Karpas-422 (cell line): Measurements from ENCODE around the gene KLHDC10. TPM values are rescaled to one million over a fixed set of nuclear protein-coding genes. Genes with fewer than 3 reads are reported as not detected.
"Not testable (repeated sequence)": the region's sequence is repeated elsewhere in the genome, so short reads cannot be mapped to it uniquely, and the experiment has no call there.

Experiments
- DNase-seq: peaks from one replicate; pipeline ENCODE4 v3.0.0-alpha.2; 2015
- H2AFZ ChIP-seq: fragments of 200-600 bp; sonication (generic); 2 replicates; pipeline ENCODE4 v1.6.1; 2014; ENCODE audit warnings: antibody characterized with exemption, low read length, mixed read lengths
- H3K27ac ChIP-seq: fragments of 200-600 bp; sonication (generic); 2 replicates; pipeline ENCODE4 v1.5.1; 2014; ENCODE audit warnings: mild to moderate bottlenecking, low read length, moderate library complexity
- H3K27me3 ChIP-seq: fragments of 200-600 bp; sonication (generic); 2 replicates; pipeline ENCODE4 v1.6.1; 2014; ENCODE audit warnings: low read length, mixed read lengths
- H3K36me3 ChIP-seq: fragments of 200-600 bp; sonication (generic); 2 replicates; pipeline ENCODE4 v1.6.1; 2014; ENCODE audit warnings: low read length, mixed read lengths; ENCODE audit not compliant: insufficient read depth
- H3K4me1 ChIP-seq: fragments of 200-600 bp; sonication (generic); 2 replicates; pipeline ENCODE4 v1.6.1; 2014; ENCODE audit warnings: mild to moderate bottlenecking, low read length, mixed read lengths
- H3K4me2 ChIP-seq: fragments of 200-600 bp; sonication (generic); 2 replicates; pipeline ENCODE4 v1.6.1; 2014; ENCODE audit warnings: low read length, low read depth, mild to moderate bottlenecking; ENCODE audit not compliant: poor library complexity, severe bottlenecking
- H3K4me3 ChIP-seq: fragments of 200-600 bp; sonication (generic); 2 replicates; pipeline ENCODE4 v1.5.1; 2014; ENCODE audit warnings: mild to moderate bottlenecking, antibody characterized with exemption, low read length, mixed read lengths
- H3K79me2 ChIP-seq: fragments of 200-600 bp; sonication (generic); 2 replicates; pipeline ENCODE4 v1.6.1; 2014; ENCODE audit warnings: mild to moderate bottlenecking, low read length, mixed read lengths
- H3K9ac ChIP-seq: fragments of 200-600 bp; sonication (generic); 2 replicates; pipeline ENCODE4 v1.6.0; 2014; ENCODE audit warnings: low read length
- H3K9me2 ChIP-seq: fragments of 200-600 bp; sonication (generic), shearing (Covaris generic); replicated peaks from 2 replicates; pipeline ENCODE4 v1.6.0; 2014; ENCODE audit warnings: mild to moderate bottlenecking, low read length, moderate library complexity; ENCODE audit not compliant: insufficient read depth
- H3K9me3 ChIP-seq: fragments of 300-700, 200-600 bp; sonication (generic); 2 replicates; pipeline ENCODE4 v1.6.1; 2014; ENCODE audit warnings: low read length, mixed read lengths
- H4K20me1 ChIP-seq: fragments of 200-600 bp; sonication (generic); 2 replicates; pipeline ENCODE4 v1.6.1; 2014; ENCODE audit warnings: mild to moderate bottlenecking, antibody characterized with exemption, low read length, low read depth; ENCODE audit not compliant: insufficient read depth
- total RNA-seq: library from RNA; depleted of rRNA; stranded (reverse); fragments of >200 nt; shearing (Covaris generic); gene quantifications from 2 replicates; pipeline ENCODE4 v1.2.3, GENCODE V29; 2014; ENCODE audit warnings: low replicate concordance

Gene KLHDC10
- total RNA-seq, 1 experiment from 2014 or later = 14.1 TPM

DNA sequence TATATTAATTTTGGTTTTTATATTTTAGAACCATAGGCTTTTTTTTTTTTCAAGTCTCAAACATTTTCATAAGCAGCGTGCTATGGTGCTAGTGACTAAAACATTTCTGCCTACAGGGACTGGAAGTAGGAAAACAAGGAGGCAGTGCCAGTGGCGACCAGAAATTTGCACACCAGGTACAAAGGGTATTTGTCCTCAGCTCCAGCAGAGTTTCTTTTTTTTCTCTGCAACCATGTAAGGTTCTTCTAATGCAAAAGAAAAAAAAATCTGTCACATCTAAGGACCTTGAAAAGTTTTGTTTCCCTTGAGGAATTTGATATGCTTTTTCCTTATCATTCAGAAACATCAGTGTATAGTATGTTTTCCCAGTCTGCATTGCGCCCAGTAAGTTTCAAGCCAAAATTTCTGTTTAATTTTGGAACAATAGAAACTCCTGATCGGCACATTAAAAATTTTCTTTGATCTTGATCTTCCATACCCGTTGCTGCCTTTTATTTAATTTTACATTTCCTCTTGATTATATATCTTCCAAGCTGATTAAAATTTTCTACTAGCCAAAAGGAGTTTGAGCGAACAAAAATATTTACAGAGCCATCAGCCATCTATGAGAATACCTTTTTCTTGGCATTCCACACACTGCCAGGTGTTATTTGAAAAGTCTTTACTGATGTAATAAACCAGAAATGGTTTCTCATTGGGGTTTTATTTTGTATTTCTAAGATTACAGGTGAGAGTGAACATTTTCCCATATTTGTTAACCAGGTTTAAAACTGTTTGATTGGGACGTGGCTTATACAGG is 956 bp upstream of the KLHDC10 start:
- H3K4me1 ChIP-seq = peaks cover 21% of the 10 kb centered on the region
- peaks cover 40% of the 10 kb centered on the region for H3K79me2 ChIP-seq
- no peaks in the 10 kb centered on the region for H3K36me3 ChIP-seq
- no peaks in the 10 kb centered on the region for H3K9me2 ChIP-seq
- no peaks in the 10 kb centered on the region; the same call in 1 of the 2 replicates for H4K20me1 ChIP-seq
- H3K27ac ChIP-seq = no peak overlapping the region
- peak overlapping the region; percentile 96 for H3K4me2 ChIP-seq
- peak overlapping the region; percentile 94 for H2AFZ ChIP-seq
- H3K9ac ChIP-seq = peak overlapping the region; percentile 67
- no peak for DNase-seq
- H3K9me3 ChIP-seq = no peaks in the 10 kb centered on the region
- H3K4me3 ChIP-seq = peak overlapping the region; percentile 97
- H3K27me3 ChIP-seq = no peaks in the 10 kb centered on the region

DNA sequence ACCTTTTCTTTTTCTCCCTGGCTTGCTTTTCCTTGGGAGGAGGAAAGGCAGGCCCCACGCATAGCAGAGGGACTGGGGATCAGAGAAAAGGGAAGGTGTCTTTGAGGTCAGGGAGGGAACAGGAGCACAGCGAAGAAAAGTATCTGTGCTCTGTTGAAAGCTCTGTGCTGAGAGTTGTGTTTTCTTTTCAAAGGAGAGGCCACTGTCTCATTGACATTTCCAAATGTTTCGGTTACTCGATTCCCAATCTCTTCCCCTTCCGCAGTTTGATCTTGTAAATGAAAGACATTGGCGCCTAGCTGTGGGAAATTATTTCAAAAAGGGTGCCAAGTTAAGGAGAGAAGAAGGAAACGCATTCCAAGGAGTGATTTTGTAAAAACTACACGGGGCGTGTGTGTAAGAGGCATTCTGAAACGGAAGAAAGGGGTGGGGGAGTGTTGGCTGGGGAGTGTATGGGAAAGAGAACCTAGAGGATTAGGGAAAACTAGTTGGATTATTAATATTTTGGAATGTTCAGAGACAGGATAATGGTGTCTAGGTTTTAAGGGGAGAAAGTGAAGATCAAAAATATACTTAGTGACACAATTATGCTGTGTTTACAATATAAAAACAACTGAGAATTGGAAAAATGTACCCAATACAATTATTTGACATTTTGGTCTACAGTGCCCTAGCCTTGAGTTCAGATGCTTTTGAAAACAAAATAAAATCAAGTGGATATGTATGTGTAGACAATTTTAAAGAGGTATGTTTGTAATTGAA is 708 bp downstream of the KLHDC10 start:
- Histone ChIP-seq H3K9ac (peak overlapping the region; percentile 87), H3K27me3 (no peaks in the 10 kb centered on the region), H3K79me2 (peaks cover 57% of the 10 kb centered on the region), H3K9me2 (no peaks in the 10 kb centered on the region), H4K20me1 (no peaks in the 10 kb centered on the region; the same call in 1 of the 2 replicates), H3K36me3 (no peaks in the 10 kb centered on the region), H3K4me1 (peaks cover 21% of the 10 kb centered on the region), H3K4me2 (peak overlapping the region; percentile 96), H2AFZ (0 out of 2 replicates have a peak overlapping the region, but pooled peaks have one; percentile 46), H3K9me3 (no peaks in the 10 kb centered on the region), H3K4me3 (peak overlapping the region; percentile 97), H3K27ac (peak overlapping the region; percentile 32)
- peak; percentile 50 for DNase-seq

DNA sequence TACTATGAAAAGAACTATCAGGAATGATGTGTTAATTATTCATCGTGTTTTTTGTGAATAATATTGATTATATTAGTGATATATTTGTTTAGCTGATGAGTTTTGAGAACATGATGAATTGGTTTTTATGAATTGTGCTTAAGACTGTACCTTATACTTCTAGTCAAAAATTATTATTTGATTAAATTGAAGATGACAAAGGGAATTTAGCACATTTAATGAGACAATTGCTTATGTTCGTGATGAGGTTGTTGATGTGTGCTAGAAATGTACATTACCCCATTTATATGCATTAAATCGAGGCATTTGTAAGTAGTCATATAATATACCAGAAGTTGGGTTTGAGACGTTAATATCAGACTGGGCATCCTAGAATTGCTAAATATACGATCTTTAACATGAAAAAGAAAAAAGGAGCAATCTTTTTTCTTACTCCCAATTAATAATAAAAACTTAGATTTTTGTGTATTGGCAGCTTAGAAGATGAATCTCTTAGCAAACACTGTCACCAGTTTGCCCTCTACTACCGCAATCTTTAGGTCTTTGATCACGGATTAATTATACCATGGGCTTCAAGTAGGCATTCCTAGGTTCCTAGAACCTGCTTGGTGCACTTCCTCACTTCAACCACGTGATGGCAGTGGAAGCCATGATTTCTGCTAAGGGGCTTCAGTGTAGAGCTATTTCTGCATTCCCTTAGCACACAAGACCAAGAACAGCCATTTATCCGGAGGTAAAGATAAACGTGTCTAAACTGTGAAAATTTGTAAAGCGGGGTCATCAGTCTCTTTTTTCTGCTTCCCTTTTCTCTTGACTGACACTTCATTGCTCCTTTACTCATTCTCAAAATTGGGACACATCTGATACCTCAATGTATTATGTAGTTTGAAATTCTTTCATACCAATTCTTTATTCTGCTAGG is 1.6 kb downstream of the KLHDC10 start:
- Histone ChIP-seq H3K27me3 (no peaks in the 10 kb centered on the region), H4K20me1 (no peaks in the 10 kb centered on the region; the same call in 1 of the 2 replicates), H3K4me2 (peak overlapping the region; percentile 96), H3K36me3 (no peaks in the 10 kb centered on the region), H2AFZ (no peak overlapping the region), H3K79me2 (peaks cover 66% of the 10 kb centered on the region), H3K9me2 (no peaks in the 10 kb centered on the region), H3K4me3 (peak overlapping the region; percentile 97), H3K27ac (no peak overlapping the region), H3K9me3 (no peaks in the 10 kb centered on the region), H3K4me1 (peaks cover 21% of the 10 kb centered on the region), H3K9ac (peak overlapping the region; percentile 87)
- peak; percentile 94 for DNase-seq

DNA sequence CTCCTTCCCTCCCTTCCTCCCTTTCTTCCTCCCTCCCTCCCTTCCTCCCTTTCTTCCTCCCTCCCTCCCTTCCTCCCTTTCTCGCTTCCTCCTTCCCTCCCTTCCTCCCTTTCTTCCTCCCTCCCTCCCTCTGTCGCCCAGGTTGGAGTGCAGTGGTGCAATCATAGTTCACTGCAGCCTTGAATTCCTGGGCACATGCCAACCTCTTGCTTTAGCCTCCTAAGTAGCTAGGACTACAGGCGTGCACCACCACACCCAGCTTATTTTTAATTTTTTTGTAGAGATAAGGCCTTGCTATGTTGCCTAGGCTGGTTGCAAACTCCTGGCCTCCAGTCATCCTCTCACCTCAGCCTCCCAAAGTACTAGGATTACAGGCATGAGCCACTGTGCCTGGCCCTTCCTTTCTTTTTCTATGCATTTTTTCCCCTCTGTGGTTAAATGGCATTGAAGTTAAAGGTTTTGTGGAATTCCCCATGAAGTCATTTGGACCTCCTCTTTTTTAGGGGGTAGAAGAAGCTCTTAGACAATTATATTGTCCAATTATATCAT is 9.6 kb downstream of the KLHDC10 start:
- peaks cover 90% of the 10 kb centered on the region for H3K79me2 ChIP-seq
- no peaks in the 10 kb centered on the region for H3K36me3 ChIP-seq
- no peaks in the 10 kb centered on the region for H3K9me2 ChIP-seq
- no peaks in the 10 kb centered on the region for H3K4me1 ChIP-seq
- no peak overlapping the region for H3K4me3 ChIP-seq
- H3K4me2 ChIP-seq = no peak overlapping the region
- H3K9ac ChIP-seq = no peak overlapping the region
- no peaks in the 10 kb centered on the region for H3K9me3 ChIP-seq
- no peak overlapping the region for H2AFZ ChIP-seq
- H4K20me1 ChIP-seq = no peaks in the 10 kb centered on the region
- no peaks in the 10 kb centered on the region for H3K27me3 ChIP-seq
- no peak for DNase-seq
- no peak overlapping the region for H3K27ac ChIP-seq

DNA sequence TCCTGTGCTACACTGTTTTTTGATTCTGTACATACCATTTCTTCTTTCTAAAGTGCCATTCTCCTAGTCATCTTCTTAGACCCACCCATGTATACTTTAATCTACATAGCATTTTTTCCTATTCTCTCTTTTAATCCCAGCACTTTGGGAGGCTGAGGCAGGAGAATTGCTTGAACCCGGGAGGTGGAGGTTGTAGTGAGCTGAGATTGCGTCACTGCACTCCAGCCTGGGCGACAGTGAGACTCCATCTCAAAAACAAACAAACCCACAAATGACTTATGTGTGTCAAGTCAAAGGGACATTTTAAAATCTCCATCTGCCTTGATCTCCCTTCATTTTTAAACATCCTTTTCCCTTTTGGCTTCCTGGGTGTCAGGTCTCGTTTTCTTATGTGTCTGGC is 13.2 kb downstream of the KLHDC10 start:
- H3K27ac ChIP-seq, H3K9me2 ChIP-seq, H3K4me1 ChIP-seq, H3K36me3 ChIP-seq, DNase-seq, H3K4me3 ChIP-seq, H3K9me3 ChIP-seq, H4K20me1 ChIP-seq, H3K9ac ChIP-seq, H2AFZ ChIP-seq, H3K27me3 ChIP-seq, H3K4me2 ChIP-seq: not testable (repeated sequence)
- H3K79me2 ChIP-seq = peaks cover 92% of the 10 kb centered on the region

DNA sequence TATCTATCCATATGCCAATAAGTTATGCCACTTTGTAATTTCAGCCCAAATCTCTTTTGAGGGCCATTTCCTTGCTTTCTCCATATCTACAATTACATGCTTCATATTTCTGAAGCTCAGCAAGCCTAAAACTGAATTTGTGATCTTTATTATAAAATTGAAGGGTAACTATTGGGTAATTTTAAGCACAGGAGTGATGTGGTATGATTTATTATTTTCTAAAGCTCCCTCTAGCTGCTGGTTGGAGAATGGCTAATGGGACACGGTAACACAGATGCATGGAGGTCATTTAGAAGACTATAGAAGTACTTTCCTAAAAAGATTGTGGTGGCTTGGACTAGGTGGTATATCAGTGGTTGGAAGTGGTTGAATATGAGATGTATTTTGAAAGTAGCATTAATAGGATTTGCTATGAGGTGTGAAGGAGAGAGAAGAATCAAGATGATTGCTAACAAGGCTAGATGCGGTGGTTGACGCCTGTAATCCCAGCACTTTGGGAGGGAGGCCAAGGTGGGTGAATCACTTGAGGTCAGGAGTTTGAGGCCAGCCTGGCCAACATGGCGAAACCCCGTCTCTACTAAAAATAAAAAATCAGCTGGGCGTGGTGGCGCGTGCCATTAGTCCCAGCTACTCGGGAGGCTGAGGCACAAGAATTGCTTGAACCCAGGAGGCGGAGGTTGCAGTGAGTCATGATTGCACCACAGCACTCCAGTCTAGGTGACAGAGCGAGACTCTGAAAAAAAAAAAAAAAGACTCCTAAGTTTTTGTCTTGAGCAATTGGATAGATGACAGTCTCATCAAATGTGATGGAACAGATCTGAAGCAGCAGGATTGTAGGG is 13.9 kb downstream of the KLHDC10 start:
- peak; percentile 72 for DNase-seq
- H3K79me2 ChIP-seq = peaks cover 92% of the 10 kb centered on the region

DNA sequence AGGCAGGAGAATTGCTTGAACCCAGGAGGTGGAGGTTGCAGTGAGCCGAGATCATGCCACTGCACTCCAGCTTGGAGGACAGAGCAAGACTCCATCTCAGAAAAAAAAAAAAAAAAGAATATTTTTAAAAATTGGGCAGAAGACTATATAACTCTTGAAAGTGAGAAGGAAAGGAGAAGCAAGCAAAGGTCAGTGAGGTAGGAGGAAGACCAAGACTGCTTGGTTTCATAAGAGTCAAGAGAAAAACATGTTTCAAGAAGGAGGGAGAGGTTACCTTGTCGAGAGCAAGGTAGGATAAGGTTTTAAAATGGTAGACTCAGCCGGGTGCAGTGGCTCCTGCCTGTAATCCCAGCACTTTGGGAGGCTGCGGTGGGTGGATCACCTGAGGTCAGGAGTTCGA is 14.9 kb downstream of the KLHDC10 start:
- not testable (repeated sequence) for H3K27me3 ChIP-seq, H4K20me1 ChIP-seq, H3K4me1 ChIP-seq, H3K4me2 ChIP-seq, H2AFZ ChIP-seq, H3K9ac ChIP-seq, H3K9me2 ChIP-seq, H3K36me3 ChIP-seq, H3K4me3 ChIP-seq, H3K27ac ChIP-seq, H3K9me3 ChIP-seq, DNase-seq
- peaks cover 92% of the 10 kb centered on the region for H3K79me2 ChIP-seq

More for the DNA sequence above, 13.9 kb downstream of the KLHDC10 start:
- H3K9me3 ChIP-seq = no peaks in the 10 kb centered on the region
- H3K9me2 ChIP-seq = no peaks in the 10 kb centered on the region
- no peak overlapping the region for H3K9ac ChIP-seq
- H3K27me3 ChIP-seq = no peaks in the 10 kb centered on the region
- H4K20me1 ChIP-seq = no peaks in the 10 kb centered on the region
- no peak overlapping the region for H2AFZ ChIP-seq
- no peak overlapping the region for H3K4me3 ChIP-seq
- H3K27ac ChIP-seq = no peak overlapping the region
- peaks cover 6% of the 10 kb centered on the region; the same call in 1 of the 2 replicates for H3K4me1 ChIP-seq
- no peaks in the 10 kb centered on the region for H3K36me3 ChIP-seq
- H3K4me2 ChIP-seq = no peak overlapping the region
